Smooth muscle cell (in vitro differentiated cells): Measurements from ENCODE around the gene GDF7. TPM values are rescaled to one million over a fixed set of nuclear protein-coding genes. Genes with fewer than 3 reads are reported as not detected.

Source experiments
- DNase-seq: peaks from one replicate; lab custom pipeline; 2025; ENCODE audit not compliant: unreplicated experiment; lab: John Stamatoyannopoulos, UW
- H2AFZ ChIP-seq: fragments of 200-600 bp; sonication (generic); 2 replicates; pipeline ENCODE4 v1.6.0; 2016; ENCODE audit warnings: antibody characterized with exemption, low read depth, mild to moderate bottlenecking
- H3F3A ChIP-seq: fragments of 200-600 bp; sonication (generic); 2 replicates; pipeline ENCODE4 v1.6.0; 2017; ENCODE audit warnings: antibody characterized with exemption, low read depth
- H3K27ac ChIP-seq: fragments of 200-600 bp; sonication (generic); 2 replicates; pipeline ENCODE4 v1.5.1; 2016; ENCODE audit warnings: low read depth, mild to moderate bottlenecking
- H3K27me3 ChIP-seq: fragments of 200-600 bp; sonication (generic); 2 replicates; pipeline ENCODE4 v1.6.1; 2016; ENCODE audit warnings: low read depth, mild to moderate bottlenecking
- H3K36me3 ChIP-seq: fragments of 200-600 bp; sonication (generic); 2 replicates; pipeline ENCODE4 v1.5.1; 2016; ENCODE audit warnings: low read depth
- H3K4me1 ChIP-seq: fragments of 200-600 bp; sonication (generic); 2 replicates; pipeline ENCODE4 v1.5.1; 2016; ENCODE audit warnings: low read depth
- H3K4me2 ChIP-seq: fragments of 200-600 bp; sonication (generic); 2 replicates; pipeline ENCODE4 v1.6.0; 2016; ENCODE audit warnings: mild to moderate bottlenecking
- H3K4me3 ChIP-seq: fragments of 200-600 bp; sonication (generic); 2 replicates; pipeline ENCODE4 v1.5.1; 2016; ENCODE audit warnings: mild to moderate bottlenecking
- H3K79me2 ChIP-seq: fragments of 200-600 bp; sonication (generic); 2 replicates; pipeline ENCODE4 v1.6.0; 2016; ENCODE audit warnings: low read depth, mild to moderate bottlenecking
- H3K9ac ChIP-seq: fragments of 200-600 bp; sonication (generic); 2 replicates; pipeline ENCODE4 v1.6.0; 2016; ENCODE audit warnings: low read depth
- H3K9me3 ChIP-seq: fragments of 200-600 bp; sonication (generic); replicated peaks from 2 replicates; pipeline ENCODE4 v1.5.1; 2016; ENCODE audit warnings: low read depth
- H4K20me1 ChIP-seq: fragments of 200-600 bp; sonication (generic); 2 replicates; pipeline ENCODE4 v1.6.0; 2016; ENCODE audit warnings: low read depth
- WGBS: methylation state at CpG from one replicate; pipeline ENCODE4 v1.1.7; 2016; ENCODE audit warnings: low lambda C conversion rate; 5-methylcytosine and 5-hydroxymethylcytosine counted together
- polyA plus RNA-seq: library from polyadenylated mRNA; unstranded; fragments of >200 nt; fragmentation: Nextera tagmentation; extraction: Ambion mirVana; gene quantifications from 2 replicates; pipeline ENCODE4 v1.2.1, GENCODE V29; 2016
- total RNA-seq: library from RNA; depleted of rRNA; stranded (reverse); fragments of >200 nt; gene quantifications from 2 replicates; pipeline ENCODE4 v1.2.3, GENCODE V29; 2014
- TF ChIP-seq, protein P1 (sequence below): fragments of 200-600 bp; sonication (generic); IDR thresholded peaks from 2 replicates; pipeline ENCODE4 v1.5.1; 2017; ENCODE audit warnings: borderline replicate concordance, mild to moderate bottlenecking, antibody characterized with exemption; ENCODE audit not compliant: insufficient read depth, poor library complexity, severe bottlenecking

Gene GDF7
- total and polyA plus RNA-seq, 2 experiments from 2014 or later, result under 0.01 TPM; not detected in 1

- H3K36me3 ChIP-seq, result no peaks in the 10 kb centered on the region
- no peaks in the 10 kb centered on the region for H3F3A ChIP-seq
- H2AFZ ChIP-seq, result no peak overlapping the region
- H3K4me1 ChIP-seq, result no peaks in the 10 kb centered on the region
- no peak overlapping the region for H3K4me2 ChIP-seq
- no peaks in the 10 kb centered on the region for H3K79me2 ChIP-seq
- TF ChIP-seq, protein P1, sequence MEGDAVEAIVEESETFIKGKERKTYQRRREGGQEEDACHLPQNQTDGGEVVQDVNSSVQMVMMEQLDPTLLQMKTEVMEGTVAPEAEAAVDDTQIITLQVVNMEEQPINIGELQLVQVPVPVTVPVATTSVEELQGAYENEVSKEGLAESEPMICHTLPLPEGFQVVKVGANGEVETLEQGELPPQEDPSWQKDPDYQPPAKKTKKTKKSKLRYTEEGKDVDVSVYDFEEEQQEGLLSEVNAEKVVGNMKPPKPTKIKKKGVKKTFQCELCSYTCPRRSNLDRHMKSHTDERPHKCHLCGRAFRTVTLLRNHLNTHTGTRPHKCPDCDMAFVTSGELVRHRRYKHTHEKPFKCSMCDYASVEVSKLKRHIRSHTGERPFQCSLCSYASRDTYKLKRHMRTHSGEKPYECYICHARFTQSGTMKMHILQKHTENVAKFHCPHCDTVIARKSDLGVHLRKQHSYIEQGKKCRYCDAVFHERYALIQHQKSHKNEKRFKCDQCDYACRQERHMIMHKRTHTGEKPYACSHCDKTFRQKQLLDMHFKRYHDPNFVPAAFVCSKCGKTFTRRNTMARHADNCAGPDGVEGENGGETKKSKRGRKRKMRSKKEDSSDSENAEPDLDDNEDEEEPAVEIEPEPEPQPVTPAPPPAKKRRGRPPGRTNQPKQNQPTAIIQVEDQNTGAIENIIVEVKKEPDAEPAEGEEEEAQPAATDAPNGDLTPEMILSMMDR, result no peak
- WGBS, result 96% methylated on average over 2 of the region's 2 CpGs
- H3K9ac ChIP-seq, result no peak overlapping the region
- no peak for DNase-seq
- H3K9me3 ChIP-seq, result no peaks in the 10 kb centered on the region
- H3K27me3 ChIP-seq, result no peaks in the 10 kb centered on the region
- no peak overlapping the region for H3K27ac ChIP-seq
- H4K20me1 ChIP-seq, result no peaks in the 10 kb centered on the region
- no peak overlapping the region for H3K4me3 ChIP-seq
These were observed 30.5 kb downstream of the GDF7 start for GRCh38 chr2:20697322-20697934.

GRCh38 chr2:20698916-20699613, 32.1 kb downstream of the GDF7 start:
- no peak for DNase-seq
- H3K36me3 ChIP-seq, result no peaks in the 10 kb centered on the region
- no peaks in the 10 kb centered on the region for H4K20me1 ChIP-seq
- no peaks in the 10 kb centered on the region for H3K27me3 ChIP-seq
- no peaks in the 10 kb centered on the region for H3K4me1 ChIP-seq
- no peaks in the 10 kb centered on the region for H3F3A ChIP-seq
- no peak overlapping the region for H2AFZ ChIP-seq
- H3K27ac ChIP-seq, result no peak overlapping the region
- WGBS, result 98% methylated on average over 4 of the region's 4 CpGs
- TF ChIP-seq, protein P1, result no peak
- no peaks in the 10 kb centered on the region for H3K79me2 ChIP-seq
- H3K4me3 ChIP-seq, result no peak overlapping the region
- H3K9me3 ChIP-seq, result no peaks in the 10 kb centered on the region
- no peak overlapping the region for H3K9ac ChIP-seq
- H3K4me2 ChIP-seq, result no peak overlapping the region

- TF ChIP-seq, protein P1, result no peak
- H3F3A ChIP-seq, result no peaks in the 10 kb centered on the region
- no peaks in the 10 kb centered on the region for H3K36me3 ChIP-seq
- H4K20me1 ChIP-seq, result no peaks in the 10 kb centered on the region
- no peaks in the 10 kb centered on the region for H3K9me3 ChIP-seq
- DNase-seq, result no peak
- no peaks in the 10 kb centered on the region for H3K27me3 ChIP-seq
- WGBS, result 98% methylated on average over 5 of the region's 5 CpGs
- peaks cover 5% of the 10 kb centered on the region for H3K4me1 ChIP-seq
- H3K27ac ChIP-seq, result no peak overlapping the region
- no peak overlapping the region for H2AFZ ChIP-seq
- no peak overlapping the region for H3K4me3 ChIP-seq
- H3K79me2 ChIP-seq, result no peaks in the 10 kb centered on the region
- no peak overlapping the region for H3K9ac ChIP-seq
- no peak overlapping the region for H3K4me2 ChIP-seq
These were observed 35.6 kb downstream of the GDF7 start for GRCh38 chr2:20702563-20702962.
